ENCODE results near the gene CNNM1. TPM values are rescaled to one million over a fixed set of nuclear protein-coding genes. Genes with fewer than 3 reads are reported as not detected.

Gene CNNM1
- total and polyA plus RNA-seq, 9 of the 15 experiments (the other 6 are each of a cell fraction or from before 2014, with no cell fraction given), result not detected

DNA sequence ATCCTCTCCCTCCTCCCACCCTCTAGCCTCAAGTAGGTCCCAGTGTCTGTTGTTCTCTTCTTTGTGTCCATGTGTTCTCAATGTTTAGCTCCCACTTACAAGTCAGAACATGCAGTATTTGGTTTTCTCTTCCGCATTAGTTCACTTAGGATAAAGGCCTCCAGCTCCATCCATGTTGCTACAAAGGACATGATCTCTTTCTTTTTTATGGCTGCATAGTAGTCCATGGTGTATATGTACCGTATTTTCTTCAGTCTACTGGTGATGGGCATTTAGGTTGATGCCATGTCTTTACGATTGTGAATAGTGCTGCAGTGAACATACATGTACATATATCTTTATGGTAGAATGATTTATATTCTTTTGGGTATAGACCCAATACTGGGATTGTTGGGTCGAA, 102.9 kb downstream of the CNNM1 start:
- peak overlapping the region in 1 of 2 experiments; percentile 87; a peak in 1 of 4 replicates for H3K9ac ChIP-seq (ENCODE audit: insufficient read depth in 1 of 2, low read depth in 2 of 2, low read length in 2 of 2)
- peaks cover 12% of the 10 kb centered on the region; the same call in 2 of the 3 replicates for H3K36me3 ChIP-seq (ENCODE audit: control insufficient read depth, insufficient read depth, low read length)
- CTCF ChIA-PET (ENCODE audit: low intra/inter-chr PET ratio), result no interaction called here
- no peaks in the 10 kb centered on the region for H3K27me3 ChIP-seq (ENCODE audit: control insufficient read depth in 2 of 2, insufficient read depth in 2 of 2, low read length in 2 of 2)
- WGBS (ENCODE audit: insufficient coverage, low coverage, missing lambda C conversion rate), result 93% methylated on average over 4 of the region's 4 CpGs
- H3K4me2 ChIP-seq (ENCODE audit: insufficient read depth, low read length), result peak overlapping the region; percentile 85
- DNase-seq (ENCODE audit: extremely low read depth in 1 of 4, low spot score in 3 of 4) (no peak), ATAC-seq (no peak), FAIRE-seq (no peak)
- no peak overlapping the region; the same call in 2 of the 3 replicates for H3K27ac ChIP-seq (ENCODE audit: extremely low read depth, low read depth, low read length)
- H2AFZ ChIP-seq (ENCODE audit: low read depth, low read length), result no peak overlapping the region
- H3K79me2 ChIP-seq (ENCODE audit: control insufficient read depth, insufficient read depth, low read length), result peaks cover 63% of the 10 kb centered on the region
- in situ Hi-C loops (cut with MboI), result loop anchor here (5.0 to 25.0 kb wide), 2 partner anchors 180 to 280 kb away; no protein-coding TSS in a partner anchor
- peaks cover 8% of the 10 kb centered on the region for H3K9me1 ChIP-seq (ENCODE audit: control insufficient read depth, insufficient read depth, low read length)
- BruUV-seq (replicated peaks), result no TSS peak
- TF ChIP-seq ZNF146 (CRISPR knock-in tag; IDR thresholded peaks at IDR 0.05; ENCODE audit: unreplicated experiment), result peak; percentile 94
- no peak for TF ChIP-seq ZNF717 (CRISPR knock-in tag; IDR thresholded peaks at IDR 0.05)
- no peaks in the 10 kb centered on the region for H3K9me3 ChIP-seq (replicated peaks; ENCODE audit: control insufficient read depth, insufficient read depth, low read depth, low read length)
- peaks cover 5 to 23% of the 10 kb centered on the region in 2 experiments; a peak in 3 of 5 replicates for H3K4me1 ChIP-seq (replicated peaks in 1 of 2; ENCODE audit: control insufficient read depth in 2 of 2, insufficient read depth in 2 of 2, low read length in 2 of 2)
- POLR2A ChIA-PET, result interaction anchor here (0.6 to 2.3 kb wide), 4 partner anchors 12 to 227 kb away, joined by 3 to 7 read pairs (median 4); partner anchors contain the start of gene ENTPD7
- H4K20me1 ChIP-seq (replicated peaks; ENCODE audit: control insufficient read depth, insufficient read depth, low read length), result peaks cover 11% of the 10 kb centered on the region
- H3K4me3 ChIP-seq, result peak overlapping the region; percentile 95
- intact Hi-C loops (cut with micrococcal nuclease), result loop anchor here (10.0 kb wide), 1 partner anchor 283 kb away; no protein-coding TSS in a partner anchor

DNA sequence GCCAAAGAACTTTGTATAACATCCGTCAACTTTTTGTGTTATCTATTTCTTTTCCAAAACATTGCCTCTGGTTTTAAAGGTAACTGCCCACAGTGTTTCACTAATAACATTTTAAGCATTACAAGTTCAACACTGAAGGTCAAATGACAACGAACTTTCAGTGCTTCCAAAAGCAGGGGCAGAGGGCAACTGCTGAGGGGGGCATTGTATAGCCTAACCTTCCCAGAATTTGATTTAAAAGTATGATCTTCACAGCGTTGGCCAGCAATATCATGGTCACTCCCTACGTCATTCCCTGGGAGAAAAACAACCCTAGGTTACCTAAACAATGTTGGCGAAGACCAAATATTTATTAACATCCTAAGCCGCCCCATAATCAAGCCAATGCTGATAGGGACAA, 103.7 kb downstream of the CNNM1 start:
- in situ Hi-C loops (cut with MboI) (loop anchor here (5.0 to 25.0 kb wide), 2 partner anchors 179 to 279 kb away; no protein-coding TSS in a partner anchor), intact Hi-C loops (cut with micrococcal nuclease) (loop anchor here (10.0 kb wide), 1 partner anchor 282 kb away; no protein-coding TSS in a partner anchor)
- Histone ChIP-seq H3K4me3 (no peak overlapping the region), H2AFZ (ENCODE audit: low read depth, low read length) (no peak overlapping the region), H3K4me1 (replicated peaks in 1 of 2; ENCODE audit: control insufficient read depth in 2 of 2, insufficient read depth in 2 of 2, low read length in 2 of 2) (peaks cover 5 to 20% of the 10 kb centered on the region in 2 experiments; a peak in 3 of 5 replicates), H4K20me1 (replicated peaks; ENCODE audit: control insufficient read depth, insufficient read depth, low read length) (peaks cover 5% of the 10 kb centered on the region; the same call in 1 of the 2 replicates), H3K4me2 (ENCODE audit: insufficient read depth, low read length) (no peak overlapping the region), H3K27me3 (ENCODE audit: control insufficient read depth in 2 of 2, insufficient read depth in 2 of 2, low read length in 2 of 2) (no peaks in the 10 kb centered on the region), H3K36me3 (ENCODE audit: control insufficient read depth, insufficient read depth, low read length) (peaks cover 8% of the 10 kb centered on the region; the same call in 2 of the 3 replicates), H3K79me2 (ENCODE audit: control insufficient read depth, insufficient read depth, low read length) (peaks cover 56% of the 10 kb centered on the region), H3K27ac (ENCODE audit: extremely low read depth, low read depth, low read length) (no peak overlapping the region), H3K9me3 (replicated peaks; ENCODE audit: control insufficient read depth, insufficient read depth, low read depth, low read length) (no peaks in the 10 kb centered on the region), H3K9ac (ENCODE audit: insufficient read depth in 1 of 2, low read depth in 2 of 2, low read length in 2 of 2) (no peak overlapping the region), H3K9me1 (ENCODE audit: control insufficient read depth, insufficient read depth, low read length) (peaks cover 4% of the 10 kb centered on the region)
- DNase-seq (ENCODE audit: extremely low read depth in 1 of 4, low spot score in 3 of 4) (no peak), ATAC-seq (no peak), FAIRE-seq (no peak)
- 66% methylated on average over 6 of the region's 6 CpGs for WGBS (ENCODE audit: insufficient coverage, low coverage, missing lambda C conversion rate)
- BruUV-seq (replicated peaks), result no TSS peak
- no peak for TF ChIP-seq PTBP1 (IDR thresholded peaks at IDR 0.05; ENCODE audit: low read depth, low read length)
- CTCF ChIA-PET (ENCODE audit: low intra/inter-chr PET ratio), result no interaction called here
- POLR2A ChIA-PET, result interaction anchor here (1.5 kb wide), 1 partner anchor 9 kb away, joined by 5 read pairs; no protein-coding TSS in a partner anchor
